ENCODE results near the gene PSMD11. TPM values are rescaled to one million over a fixed set of nuclear protein-coding genes. Genes with fewer than 3 reads are reported as not detected.

PSMD11 gene
- total and polyA plus RNA-seq, 2 donors (not counting 3 experiments of a cell fraction or from before 2014, with no cell fraction given), result 59.4 to 153 TPM

GRCh38 chr17:32429598-32429997 lies 14.7 kb upstream of the PSMD11 start:
- Histone ChIP-seq H3K9me1 (replicated peaks; ENCODE audit: control insufficient read depth, extremely low read depth, insufficient read depth, low read length) (no peaks in the 10 kb centered on the region), H2AFZ (ENCODE audit: low read depth, low read length) (no peak overlapping the region), H4K20me1 (replicated peaks; ENCODE audit: control insufficient read depth, extremely low read depth, insufficient read depth, low read length) (no peaks in the 10 kb centered on the region), H3K4me1 (ENCODE audit: control insufficient read depth, extremely low read depth, insufficient read depth, low read length) (no peaks in the 10 kb centered on the region), H3K27me3 (ENCODE audit: control insufficient read depth in 2 of 2, insufficient read depth in 2 of 2, low read length in 2 of 2) (no peaks in the 10 kb centered on the region), H3K36me3 (ENCODE audit: control insufficient read depth in 2 of 2, extremely low read depth in 1 of 2, insufficient read depth in 2 of 2, low read length in 2 of 2) (no peaks in the 10 kb centered on the region), H3K4me3 (replicated peaks in 1 of 3; ENCODE audit: insufficient read depth in 1 of 3, low read depth in 1 of 3, low read length in 3 of 3) (no peak overlapping the region), H3K9ac (replicated peaks; ENCODE audit: extremely low read depth, insufficient read depth, low read length) (no peak overlapping the region), H3K27ac (ENCODE audit: insufficient read depth, low read depth, low read length) (no peak overlapping the region), H3K9me3 (replicated peaks; ENCODE audit: control insufficient read depth, insufficient read depth, low read length) (peaks cover 1% of the 10 kb centered on the region), H3K4me2 (ENCODE audit: insufficient read depth, low read length) (no peak overlapping the region), H3K79me2 (ENCODE audit: control insufficient read depth, insufficient read depth, low read length) (no peaks in the 10 kb centered on the region)
- no peak for DNase-seq (ENCODE audit: low read depth, low spot score)
- dilution Hi-C loops (cut with MboI; ENCODE audit: extremely low pct_ligation_motif_present, low sequenced_read_pairs) (no loop called here), intact Hi-C loops (cut with micrococcal nuclease) (no loop called here)
- TF ChIP-seq POLR2A (IDR thresholded peaks at IDR 0.05; ENCODE audit: low read depth, low read length), result no peak
- ChIA-PET POLR2A (no interaction called here), CTCF (interaction anchor here (2.3 kb wide), 1 partner anchor 9 kb away, joined by 9 read pairs; no protein-coding TSS in a partner anchor)
- no peak for FAIRE-seq
- BruUV-seq (replicated peaks), result no TSS peak

DNA sequence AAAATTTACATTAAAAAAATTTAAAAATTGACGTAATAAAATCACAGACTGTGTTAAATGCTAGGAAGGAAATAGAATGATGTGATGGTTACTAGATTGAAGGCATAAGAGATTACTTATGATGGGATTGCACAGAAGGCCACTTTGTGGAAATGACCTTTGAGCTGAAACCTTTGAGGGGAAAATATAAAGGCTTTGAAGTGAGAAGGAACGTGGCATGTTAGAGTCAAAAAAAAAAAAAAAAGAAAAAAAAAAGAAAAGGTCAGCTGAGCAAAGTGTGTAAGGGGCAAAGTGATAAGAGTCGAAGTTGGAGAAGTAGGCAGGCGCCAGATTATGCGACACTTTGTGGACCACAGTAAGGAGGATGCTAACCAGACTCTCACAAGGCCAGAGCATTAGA lies 3.6 kb upstream of the PSMD11 start:
- DNase-seq (ENCODE audit: low read depth, low spot score) (no peak), FAIRE-seq (no peak)
- Histone ChIP-seq H3K9me3 (replicated peaks; ENCODE audit: control insufficient read depth, insufficient read depth, low read length) (no peaks in the 10 kb centered on the region), H3K4me2 (ENCODE audit: insufficient read depth, low read length) (no peak overlapping the region), H3K9me1 (replicated peaks; ENCODE audit: control insufficient read depth, extremely low read depth, insufficient read depth, low read length) (no peaks in the 10 kb centered on the region), H3K27ac (ENCODE audit: insufficient read depth, low read depth, low read length) (no peak overlapping the region), H4K20me1 (replicated peaks; ENCODE audit: control insufficient read depth, extremely low read depth, insufficient read depth, low read length) (no peaks in the 10 kb centered on the region), H3K9ac (replicated peaks; ENCODE audit: extremely low read depth, insufficient read depth, low read length) (no peak overlapping the region), H3K36me3 (ENCODE audit: control insufficient read depth in 2 of 2, extremely low read depth in 1 of 2, insufficient read depth in 2 of 2, low read length in 2 of 2) (no peaks in the 10 kb centered on the region), H3K27me3 (ENCODE audit: control insufficient read depth in 2 of 2, insufficient read depth in 2 of 2, low read length in 2 of 2) (peaks cover 10 to 11% of the 10 kb centered on the region in 2 experiments), H3K4me1 (ENCODE audit: control insufficient read depth, extremely low read depth, insufficient read depth, low read length) (peaks cover 11% of the 10 kb centered on the region), H3K79me2 (ENCODE audit: control insufficient read depth, insufficient read depth, low read length) (peaks cover 13% of the 10 kb centered on the region), H3K4me3 (replicated peaks in 1 of 3; ENCODE audit: insufficient read depth in 1 of 3, low read depth in 1 of 3, low read length in 3 of 3) (no peak overlapping the region), H2AFZ (ENCODE audit: low read depth, low read length) (no peak overlapping the region)
- no TSS peak for BruUV-seq (replicated peaks)
- intact Hi-C loops (cut with micrococcal nuclease), result no loop called here
- no peak for TF ChIP-seq POLR2AphosphoS5 (IDR thresholded peaks at IDR 0.05; ENCODE audit: insufficient read depth, low read depth, low read length)
- TF ChIP-seq, protein P1, sequence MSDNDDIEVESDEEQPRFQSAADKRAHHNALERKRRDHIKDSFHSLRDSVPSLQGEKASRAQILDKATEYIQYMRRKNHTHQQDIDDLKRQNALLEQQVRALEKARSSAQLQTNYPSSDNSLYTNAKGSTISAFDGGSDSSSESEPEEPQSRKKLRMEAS (IDR thresholded peaks at IDR 0.05; ENCODE audit: insufficient read depth, insufficient read length), result no peak
- TF ChIP-seq JUN (IDR thresholded peaks at IDR 0.05; ENCODE audit: borderline replicate concordance, insufficient read depth, insufficient read length, low read depth), result no peak
- TF ChIP-seq, protein P2, sequence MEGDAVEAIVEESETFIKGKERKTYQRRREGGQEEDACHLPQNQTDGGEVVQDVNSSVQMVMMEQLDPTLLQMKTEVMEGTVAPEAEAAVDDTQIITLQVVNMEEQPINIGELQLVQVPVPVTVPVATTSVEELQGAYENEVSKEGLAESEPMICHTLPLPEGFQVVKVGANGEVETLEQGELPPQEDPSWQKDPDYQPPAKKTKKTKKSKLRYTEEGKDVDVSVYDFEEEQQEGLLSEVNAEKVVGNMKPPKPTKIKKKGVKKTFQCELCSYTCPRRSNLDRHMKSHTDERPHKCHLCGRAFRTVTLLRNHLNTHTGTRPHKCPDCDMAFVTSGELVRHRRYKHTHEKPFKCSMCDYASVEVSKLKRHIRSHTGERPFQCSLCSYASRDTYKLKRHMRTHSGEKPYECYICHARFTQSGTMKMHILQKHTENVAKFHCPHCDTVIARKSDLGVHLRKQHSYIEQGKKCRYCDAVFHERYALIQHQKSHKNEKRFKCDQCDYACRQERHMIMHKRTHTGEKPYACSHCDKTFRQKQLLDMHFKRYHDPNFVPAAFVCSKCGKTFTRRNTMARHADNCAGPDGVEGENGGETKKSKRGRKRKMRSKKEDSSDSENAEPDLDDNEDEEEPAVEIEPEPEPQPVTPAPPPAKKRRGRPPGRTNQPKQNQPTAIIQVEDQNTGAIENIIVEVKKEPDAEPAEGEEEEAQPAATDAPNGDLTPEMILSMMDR (IDR thresholded peaks at IDR 0.05; ENCODE audit: extremely low read depth in 1 of 2, insufficient read depth in 1 of 2, low read depth in 1 of 2, low read length in 2 of 2), result no peak
- no peak for TF ChIP-seq MYC (IDR thresholded peaks at IDR 0.05; ENCODE audit: low read depth, low read length)
- no peak for TF ChIP-seq POLR2A (IDR thresholded peaks at IDR 0.05; ENCODE audit: low read depth, low read length)
- TF ChIP-seq GATA2 (IDR thresholded peaks at IDR 0.05; ENCODE audit: insufficient read depth, insufficient read length, low read depth, low read length), result no peak
- TF ChIP-seq FOS (IDR thresholded peaks at IDR 0.05; ENCODE audit: borderline replicate concordance, insufficient read depth, low read length), result no peak
- TF ChIP-seq EZH2 (IDR thresholded peaks at IDR 0.05; ENCODE audit: borderline replicate concordance, low read depth, low read length, severe bottlenecking), result no peak
- dilution Hi-C loops (cut with MboI; ENCODE audit: extremely low pct_ligation_motif_present, low sequenced_read_pairs), result no loop called here
- ChIA-PET POLR2A (no interaction called here), CTCF (interaction anchor here (0.6 to 1.4 kb wide), 2 partner anchors 8 to 235 kb away, joined by 3 read pairs; no protein-coding TSS in a partner anchor)
